Measurements from ENCODE around the gene GPC3.
"Not testable (repeated sequence)": the region's sequence is repeated elsewhere in the genome, so short reads cannot be mapped to it uniquely, and the experiment has no call there.

GPC3 gene

GRCh38 chrX:133746593-133746992 is 238.8 kb downstream of the GPC3 start:
- no peak for DNase-seq

GRCh38 chrX:133745349-133745748 is 240.0 kb downstream of the GPC3 start:
- no peak for DNase-seq

DNA sequence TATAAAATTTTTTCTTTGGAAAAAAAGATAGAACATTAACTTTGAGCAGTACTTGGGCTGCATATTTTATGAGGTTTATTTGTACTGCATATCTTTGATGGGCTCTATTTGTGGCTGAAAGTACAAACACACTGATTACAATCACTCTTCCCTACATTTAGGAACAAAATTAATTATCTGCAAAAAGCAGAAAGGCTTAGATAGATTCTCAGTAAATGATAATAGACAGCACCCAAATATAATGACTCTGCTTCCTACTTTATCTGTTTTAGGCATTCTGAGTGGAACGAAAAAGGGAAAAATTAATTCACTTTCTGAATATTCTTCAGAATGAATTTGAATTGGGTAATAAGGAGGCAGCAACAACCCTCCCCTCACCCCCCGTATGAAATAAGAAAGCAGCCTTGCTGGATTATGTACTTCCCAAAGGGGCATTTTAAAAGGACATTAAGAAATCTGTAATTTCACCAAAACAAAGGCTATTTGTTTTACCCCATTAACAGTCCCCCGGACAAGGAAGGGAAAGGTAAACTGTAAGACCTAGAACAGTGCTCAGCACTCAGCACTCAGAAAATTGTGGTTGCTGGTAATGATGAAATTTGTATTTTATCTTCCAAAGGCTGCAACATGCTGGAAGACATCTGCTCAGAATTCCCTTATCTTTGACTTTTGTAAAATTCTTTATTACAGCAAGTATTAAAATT is 242.6 kb downstream of the GPC3 start:
- DNase-seq: no peak

GRCh38 chrX:133741303-133741702 is 244.1 kb downstream of the GPC3 start:
- no peak for DNase-seq

DNA sequence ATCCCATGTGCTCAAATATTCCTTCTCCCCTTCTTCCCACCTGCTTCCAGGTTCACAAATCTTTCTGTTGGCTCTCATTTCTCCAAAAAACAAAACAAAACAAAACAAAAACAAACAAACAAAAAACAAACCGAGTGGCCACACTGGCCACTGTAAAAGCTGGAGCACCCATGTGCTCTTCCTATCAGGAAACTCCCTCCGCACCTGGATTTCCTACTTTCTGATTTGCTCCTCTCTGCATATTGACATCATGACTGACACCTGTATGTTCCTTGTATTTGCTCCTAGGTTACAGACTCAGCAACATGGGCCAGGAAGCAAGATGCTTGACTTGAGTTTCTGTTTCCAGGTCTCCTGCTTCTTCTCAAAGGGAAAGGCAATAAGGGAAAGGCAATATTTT is 258.8 kb downstream of the GPC3 start:
- DNase-seq: no peak

DNA sequence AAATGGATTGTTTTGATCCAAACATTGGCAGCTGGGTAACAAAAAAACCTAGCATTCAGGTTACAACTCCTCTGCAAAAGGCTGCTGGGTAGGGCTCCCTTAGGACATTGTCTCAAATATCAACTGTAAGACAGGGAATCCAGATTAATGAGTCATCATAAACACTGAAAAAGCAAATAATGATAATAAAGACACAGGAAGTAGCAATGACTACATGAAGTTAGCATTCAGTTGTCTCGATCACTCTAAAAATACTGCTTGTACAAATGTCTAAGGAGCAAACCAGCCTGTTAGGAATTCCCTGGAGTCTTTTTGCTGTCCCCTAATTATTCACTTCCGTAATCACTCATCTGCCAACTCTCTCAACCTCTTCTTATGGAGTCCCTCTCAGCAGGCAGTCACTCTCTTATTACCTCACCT is 259.2 kb downstream of the GPC3 start:
- no peak for DNase-seq

DNA sequence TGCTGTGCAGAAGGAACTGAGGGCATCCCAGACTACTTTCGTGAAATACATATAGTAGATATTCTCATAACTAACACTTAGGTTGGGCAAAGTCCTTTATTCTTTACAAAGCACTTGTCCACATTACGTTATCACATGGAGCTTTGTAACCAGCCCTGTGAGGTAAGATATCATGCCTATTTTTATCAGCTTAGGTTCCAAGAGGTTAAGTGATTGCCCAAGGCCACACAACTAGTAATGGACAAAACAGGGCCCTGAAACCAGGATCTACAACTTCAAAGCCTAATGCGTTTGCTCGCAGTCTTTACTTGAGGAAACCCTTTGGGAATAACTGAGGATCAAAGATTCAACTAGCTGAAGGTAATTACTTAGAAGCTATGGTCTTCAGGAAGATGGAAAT is 261.5 kb downstream of the GPC3 start:
- DNase-seq: no peak

- no peak for DNase-seq
Observed at GRCh38 chrX:133722756-133723155, 262.6 kb downstream of the GPC3 start.

- not testable (repeated sequence) for DNase-seq
Observed at GRCh38 chrX:133720269-133720668, 265.1 kb downstream of the GPC3 start.

DNA sequence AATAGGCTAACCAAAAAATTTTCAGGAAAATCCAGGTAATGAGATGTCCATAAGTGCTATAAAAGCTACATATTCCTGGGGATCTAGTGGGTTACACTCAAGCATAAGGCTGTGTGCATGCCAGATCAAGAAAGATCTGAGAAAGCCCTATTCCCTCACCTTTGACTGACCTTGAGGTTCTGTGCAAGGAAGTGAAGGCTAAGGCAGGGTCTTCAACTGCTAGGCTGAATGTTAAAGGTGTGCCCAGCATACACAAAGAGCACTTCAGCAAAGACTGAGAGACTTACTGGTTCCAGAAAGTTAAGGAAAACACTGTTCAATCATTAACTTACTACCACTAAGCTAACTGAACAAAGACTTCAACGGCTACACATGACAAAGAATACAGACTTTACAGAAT is 269.7 kb downstream of the GPC3 start:
- DNase-seq: no peak

DNA sequence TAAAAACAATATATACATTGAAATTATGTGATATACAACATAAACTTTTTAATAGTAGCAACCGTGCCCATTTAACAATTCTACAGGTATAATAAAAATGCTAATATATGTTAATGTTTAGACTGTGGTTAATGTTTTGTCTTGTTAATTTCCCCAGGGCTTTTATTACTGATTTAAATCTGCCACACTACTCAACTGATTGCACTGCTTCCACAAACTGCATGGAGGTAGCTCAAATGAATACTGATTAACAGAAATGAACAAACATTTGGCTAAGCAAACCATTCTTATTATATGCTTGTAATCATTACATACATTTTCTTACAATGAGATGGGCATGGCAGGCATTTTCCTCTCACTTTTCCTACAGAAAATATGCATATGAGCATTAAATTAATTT is 275.9 kb downstream of the GPC3 start:
- DNase-seq: no peak

DNA sequence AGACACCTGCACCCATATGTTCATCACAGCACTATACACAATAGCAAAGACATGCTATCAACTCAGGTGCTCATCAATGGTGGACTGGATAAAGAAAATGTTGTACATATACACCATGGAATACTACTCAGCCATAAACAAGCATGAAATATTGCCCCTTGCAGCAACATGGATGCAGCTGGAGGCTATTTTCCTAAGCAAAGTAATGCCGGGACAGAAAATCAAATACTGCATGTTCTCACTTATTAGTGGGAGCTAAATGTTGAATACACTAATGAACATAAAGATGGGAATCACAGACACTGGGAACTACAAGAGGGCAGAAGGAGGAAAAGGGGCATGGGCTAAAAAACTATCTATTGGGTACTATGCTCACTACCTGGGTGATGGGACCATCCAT is 278.5 kb downstream of the GPC3 start:
- DNase-seq: no peak

GRCh38 chrX:133702230-133702629 is 283.2 kb downstream of the GPC3 start:
- no peak for DNase-seq

GRCh38 chrX:133699023-133699728 is 286.2 kb downstream of the GPC3 start:
- DNase-seq: no peak

DNA sequence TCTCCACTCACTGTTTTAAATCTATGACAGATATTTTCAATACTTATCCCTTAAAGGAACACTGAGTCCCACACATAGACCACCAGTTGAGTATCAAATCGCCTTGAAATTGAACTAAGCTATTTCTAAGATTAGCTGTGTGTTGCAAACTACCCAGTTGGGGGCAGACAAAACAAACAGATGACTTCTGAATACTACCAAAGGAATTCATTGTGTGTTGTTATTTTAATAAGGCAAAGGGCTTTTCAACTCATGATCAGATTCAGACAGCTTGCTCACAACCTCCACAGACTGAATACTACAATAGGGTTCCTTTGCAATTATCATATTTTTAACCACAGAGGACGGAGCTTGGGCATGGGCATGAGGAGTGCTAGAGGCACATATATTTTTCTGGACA is 287.1 kb downstream of the GPC3 start:
- DNase-seq: no peak

DNA sequence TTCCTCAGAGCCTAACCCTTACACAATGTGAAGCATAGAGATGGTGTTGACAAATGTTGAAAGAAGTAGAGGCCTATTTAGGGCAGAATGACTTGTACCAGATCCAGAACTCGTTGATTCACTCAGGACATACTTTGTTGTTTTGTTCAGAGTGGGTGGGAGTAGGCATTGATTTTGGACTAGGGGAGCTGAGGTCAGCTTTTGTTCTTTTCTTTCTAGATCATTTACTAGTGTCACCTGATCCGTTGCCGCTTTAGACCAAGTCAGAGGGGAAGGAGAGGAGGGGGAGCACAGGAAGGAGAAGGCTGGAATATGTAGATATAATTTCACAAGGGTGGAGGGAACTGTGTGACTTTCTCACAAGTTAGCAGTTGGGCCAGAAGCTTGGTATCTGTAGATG is 287.7 kb downstream of the GPC3 start:
- no peak for DNase-seq

DNA sequence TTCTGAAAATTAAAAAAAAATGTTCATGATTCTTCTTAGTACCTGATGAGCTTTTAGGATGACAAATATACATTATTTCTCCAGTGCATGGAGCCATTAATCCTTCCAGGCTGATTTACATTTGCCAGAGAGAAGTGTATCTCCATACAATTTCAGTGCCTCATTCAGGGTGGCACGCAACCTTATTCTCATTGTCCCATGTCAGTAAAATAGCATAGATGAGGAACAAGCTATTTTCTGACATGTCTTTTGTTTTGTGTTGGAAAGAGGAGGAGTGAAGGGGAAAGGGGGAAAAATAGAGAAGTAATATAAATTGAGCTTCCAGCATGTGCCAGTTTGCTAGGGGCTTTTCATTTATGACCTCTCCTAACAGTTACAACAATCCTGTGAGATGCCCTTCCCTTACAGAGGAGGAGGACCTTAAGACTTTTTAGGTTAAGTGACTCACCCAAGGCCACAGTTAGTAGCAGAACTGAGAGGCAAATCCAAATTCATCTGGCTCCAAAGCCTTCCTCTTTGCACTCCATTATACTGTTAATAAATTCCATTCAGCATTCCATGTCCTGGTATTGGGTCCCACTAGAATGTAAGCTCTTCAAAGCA is 295.3 kb downstream of the GPC3 start:
- DNase-seq: no peak

DNA sequence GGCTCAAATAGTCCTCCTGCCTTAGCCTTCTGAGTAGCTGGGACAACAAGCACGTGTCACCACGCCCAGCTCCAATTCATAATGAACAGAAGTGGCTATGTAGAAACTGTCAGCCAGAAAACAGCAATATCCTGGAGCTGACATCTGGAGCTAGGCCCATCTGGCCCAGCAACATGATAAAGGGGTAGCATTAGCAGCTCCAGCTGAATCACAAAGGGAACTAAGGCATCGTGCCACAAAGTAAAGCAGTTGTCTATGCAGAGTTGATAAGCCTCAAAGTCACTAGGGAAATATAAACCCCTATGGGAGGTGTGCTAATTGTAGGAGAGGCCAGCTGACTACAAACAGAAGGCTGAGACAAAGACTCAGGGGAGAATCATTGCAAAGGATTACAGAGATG is 299.6 kb downstream of the GPC3 start:
- no peak for DNase-seq

DNA sequence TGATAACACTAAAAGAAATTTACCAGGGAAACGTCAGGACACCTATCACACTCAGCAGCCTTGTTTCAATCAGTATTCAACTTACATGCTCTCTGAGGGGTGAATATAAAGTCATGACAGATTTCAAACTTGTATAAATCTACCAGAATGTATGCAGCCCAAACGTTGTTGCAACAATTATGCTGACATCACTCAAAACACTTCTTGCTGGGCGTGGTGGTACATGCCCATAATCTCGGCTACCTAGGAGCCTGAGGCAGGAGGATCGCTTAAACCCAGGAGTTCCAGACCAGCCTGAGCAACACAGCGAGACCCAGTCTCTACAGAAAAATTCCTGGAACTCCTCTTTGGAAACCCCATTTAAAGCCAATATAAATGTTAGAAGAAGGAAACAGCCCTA is 303.5 kb downstream of the GPC3 start:
- DNase-seq: no peak

DNA sequence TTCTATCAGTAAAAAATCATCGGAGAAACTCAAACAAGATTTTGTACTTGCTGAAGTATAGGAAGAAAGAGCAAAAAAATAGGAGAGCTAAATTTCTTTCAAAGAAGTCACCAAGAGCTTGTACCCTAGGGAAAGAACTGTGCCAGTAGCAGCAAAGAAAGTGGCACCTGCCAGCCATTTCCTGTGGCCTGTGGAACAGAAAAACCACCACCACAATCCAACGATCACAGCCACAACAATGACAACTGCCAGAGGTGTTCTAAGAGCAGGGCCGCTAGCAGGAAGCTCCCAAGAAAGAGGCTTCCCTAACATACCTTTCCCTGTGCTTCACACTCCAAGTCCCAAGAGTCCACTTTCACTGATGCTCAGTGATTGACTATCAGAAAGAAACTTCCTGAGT is 304.0 kb downstream of the GPC3 start:
- no peak for DNase-seq

DNA sequence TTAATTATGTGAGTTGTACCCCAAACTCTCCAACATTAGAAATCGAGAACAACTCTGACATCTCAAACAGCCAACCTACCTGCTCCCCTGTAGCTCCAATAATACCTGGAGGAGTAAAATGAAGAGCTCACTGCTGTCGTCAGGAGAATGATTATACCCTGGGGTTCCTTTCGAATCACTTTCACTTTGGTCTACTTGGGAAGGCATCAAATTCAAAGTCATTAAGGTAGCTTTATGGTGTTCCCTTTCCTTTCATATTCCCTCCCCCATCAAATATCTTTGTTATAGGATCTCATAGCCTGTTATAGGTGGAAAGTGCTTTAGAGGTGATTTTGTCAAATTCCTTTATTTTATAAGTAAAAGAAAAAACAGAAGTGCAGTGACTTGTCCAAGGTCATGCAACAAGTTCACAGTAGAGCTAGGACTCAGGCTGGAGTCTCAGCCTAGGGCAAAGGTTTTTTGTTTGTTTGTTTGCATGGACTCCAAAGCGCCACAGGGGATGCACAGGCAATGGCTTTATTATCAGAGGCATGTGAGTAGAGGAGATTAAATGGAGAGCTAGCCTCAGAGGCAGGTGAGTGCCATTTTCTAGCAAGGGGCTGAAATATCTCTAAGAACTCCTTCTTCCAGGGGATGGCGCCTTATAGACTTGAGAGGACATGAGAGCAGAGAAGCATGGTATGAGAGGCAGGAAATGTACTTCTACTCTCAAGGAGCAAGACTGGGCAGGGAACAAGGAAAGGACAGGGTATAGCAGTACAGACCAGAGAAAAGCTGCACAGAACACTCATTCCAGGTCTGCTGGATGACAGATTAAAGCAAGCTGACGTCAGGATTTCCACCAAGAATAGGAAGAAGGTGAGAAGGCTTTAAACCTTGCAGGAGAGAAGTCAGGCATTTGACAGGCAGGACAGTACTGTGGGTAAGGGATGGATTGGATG is 308.0 kb downstream of the GPC3 start:
- no peak for DNase-seq

GRCh38 chrX:133676344-133677122 is 308.9 kb downstream of the GPC3 start:
- no peak for DNase-seq

Data from stimulated activated CD4-positive, alpha-beta T cell treated with anti-CD3 and anti-CD28 coated beads, Interleukin-4, amount 100 ng/mL, for 1 hour (primary cell).